Panc1 (cell line): ENCODE results near the gene TBC1D2. TPM values are rescaled to one million over a fixed set of nuclear protein-coding genes. Genes with fewer than 3 reads are reported as not detected.

Experiments used
- ATAC-seq: fragments of 200-7000 bp; cut with Tn5 transposase; 2 replicates; pipeline ENCODE4 v1.9.1; 2020; ENCODE audit warnings: mild to moderate bottlenecking, moderate library complexity
- BruUV-seq: library from RNA; stranded (reverse); fragments of 400-500 nt; replicated peaks from 2 replicates; lab custom pipeline; 2021; lab: Mats Ljungman, UMichigan
- CTCF ChIA-PET: fragments of 300-600 bp; sonication (Branson Sonifier 250); formaldehyde crosslinking; loops from one replicate; lab custom pipeline; 2022; ENCODE audit warnings: antibody characterized with exemption; lab: Charles Lee
- POLR2A ChIA-PET: fragments of 300-600 bp; sonication (Branson Sonifier 250); formaldehyde crosslinking; loops from one replicate; lab custom pipeline; 2022; ENCODE audit warnings: antibody characterized with exemption; lab: Charles Lee
- DNase-seq: peaks from one replicate; pipeline ENCODE4 v3.0.0-alpha.2; 2010; ENCODE audit warnings: low read depth, low spot score
- H3K27ac ChIP-seq: 2 replicates; pipeline ENCODE4 v1.5.1; 2011; ENCODE audit warnings: mild to moderate bottlenecking, low read length, inconsistent platforms
- H3K27me3 ChIP-seq: fragments of 200-500 bp; sonication (Bioruptor generic); 2 replicates; pipeline ENCODE4 v1.6.0; 2014; ENCODE audit warnings: low read length, inconsistent platforms; ENCODE audit not compliant: control insufficient read depth, insufficient read depth
- H3K36me3 ChIP-seq: fragments of 200-500 bp; sonication (Bioruptor generic); 2 replicates; pipeline ENCODE4 v1.5.1; 2014; ENCODE audit warnings: inconsistent platforms, mild to moderate bottlenecking, low read length, moderate library complexity; ENCODE audit not compliant: control insufficient read depth, insufficient read depth
- H3K4me1 ChIP-seq: 2 replicates; pipeline ENCODE4 v1.5.1; 2011; ENCODE audit warnings: inconsistent platforms, mild to moderate bottlenecking, low read length, moderate library complexity; ENCODE audit not compliant: control insufficient read depth, insufficient read depth
- H3K4me3 ChIP-seq, 2 experiments: 2 replicates each; pipeline ENCODE4 v1.5.1; 2011 to 2012; ENCODE audit warnings: low read depth in 2 of 2, low read length in 2 of 2, mild to moderate bottlenecking in 2 of 2, inconsistent platforms in 1 of 2, moderate library complexity in 1 of 2
- H3K9me3 ChIP-seq: fragments of 200-500 bp; sonication (Bioruptor generic); 2 replicates; pipeline ENCODE4 v1.5.1; 2014; ENCODE audit warnings: low read depth, mild to moderate bottlenecking, inconsistent platforms, low read length, moderate library complexity; ENCODE audit not compliant: control insufficient read depth, insufficient read depth
- POLR2AphosphoS5 ChIP-seq: IDR thresholded peaks from 2 replicates; pipeline ENCODE4 v1.6.1; 2012; ENCODE audit warnings: mild to moderate bottlenecking, low read depth, low read length, moderate library complexity
- SIN3A ChIP-seq: IDR thresholded peaks from 2 replicates; pipeline ENCODE4 v1.6.1; 2012; ENCODE audit warnings: low read depth, mild to moderate bottlenecking, low read length, moderate library complexity, borderline replicate concordance; ENCODE audit not compliant: insufficient read depth
- TCF7L2 ChIP-seq: IDR thresholded peaks from 2 replicates; pipeline ENCODE4 v1.6.1; 2011; ENCODE audit warnings: mild to moderate bottlenecking, low read depth, low read length, inconsistent platforms
- in situ Hi-C: cut with HindIII; loops from 2 replicates; pipeline ENCODE4 v1.10.0; 2016; ENCODE audit warnings: low sequenced_read_pairs, low pct_unique_long_range_greater_than_20kb
- intact Hi-C: fragments of 100-400 bp; cut with micrococcal nuclease; formaldehyde crosslinking; loops from one replicate; pipeline ENCODE4 v1.10.0; 2022; ENCODE audit not compliant: unreplicated experiment
- total RNA-seq: library from RNA; stranded (reverse); gene quantifications from one replicate; pipeline ENCODE4 v1.2.1, GENCODE V29; 2021; ENCODE audit not compliant: unreplicated experiment
- TF ChIP-seq, protein P1 (sequence below), 2 experiments: IDR thresholded peaks; 2 replicates each; pipeline ENCODE4 v1.6.1; 2011 to 2012; ENCODE audit warnings: low read depth in 2 of 2, control low read depth in 1 of 2, low read length in 1 of 2, mild to moderate bottlenecking in 1 of 2, moderate library complexity in 1 of 2; ENCODE audit not compliant: insufficient read depth in 1 of 2
- TF ChIP-seq, protein P2 (sequence below): fragments of 450-650 bp; IDR thresholded peaks from 2 replicates; pipeline ENCODE4 v1.5.1; 2017; ENCODE audit warnings: mild to moderate bottlenecking

The TBC1D2 gene
- total RNA-seq, 1 experiment from 2014 or later: 2.4 TPM

DNA sequence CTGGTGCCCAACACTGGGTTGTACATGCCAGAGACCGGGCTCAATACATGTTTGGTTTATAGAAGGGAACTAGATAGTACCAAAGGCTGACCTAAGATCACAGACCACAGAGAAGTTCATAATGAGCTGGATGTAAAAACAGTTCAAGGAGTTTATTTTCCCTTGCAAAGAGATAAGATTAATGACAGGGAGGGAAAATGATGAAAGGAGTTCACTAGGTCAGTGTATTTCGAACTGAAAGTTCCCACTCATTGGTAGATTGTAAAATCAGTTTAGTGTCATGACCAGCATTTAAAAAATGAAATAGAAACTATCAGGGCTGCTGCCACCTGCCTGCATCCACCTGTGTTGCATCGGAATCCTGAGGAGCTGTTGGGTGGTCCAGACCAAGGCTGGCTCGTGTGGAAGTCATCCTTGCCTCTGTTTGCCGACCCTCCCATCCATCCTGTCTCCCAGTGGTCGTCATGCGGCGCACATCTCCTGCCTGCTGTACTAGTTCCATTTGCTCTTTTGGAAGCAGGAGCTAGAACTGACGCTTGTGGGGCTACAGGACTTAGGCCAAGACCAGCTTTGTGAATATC, 21.1 kb downstream of the TBC1D2 start:
- ATAC-seq: no peak
- intact Hi-C loops (no loop called here), in situ Hi-C loops (no loop called here)
- ChIA-PET POLR2A (no interaction called here), CTCF (no interaction called here)
- TF ChIP-seq POLR2AphosphoS5: no peak
- no peak for TF ChIP-seq SIN3A
- TF ChIP-seq, protein P1, sequence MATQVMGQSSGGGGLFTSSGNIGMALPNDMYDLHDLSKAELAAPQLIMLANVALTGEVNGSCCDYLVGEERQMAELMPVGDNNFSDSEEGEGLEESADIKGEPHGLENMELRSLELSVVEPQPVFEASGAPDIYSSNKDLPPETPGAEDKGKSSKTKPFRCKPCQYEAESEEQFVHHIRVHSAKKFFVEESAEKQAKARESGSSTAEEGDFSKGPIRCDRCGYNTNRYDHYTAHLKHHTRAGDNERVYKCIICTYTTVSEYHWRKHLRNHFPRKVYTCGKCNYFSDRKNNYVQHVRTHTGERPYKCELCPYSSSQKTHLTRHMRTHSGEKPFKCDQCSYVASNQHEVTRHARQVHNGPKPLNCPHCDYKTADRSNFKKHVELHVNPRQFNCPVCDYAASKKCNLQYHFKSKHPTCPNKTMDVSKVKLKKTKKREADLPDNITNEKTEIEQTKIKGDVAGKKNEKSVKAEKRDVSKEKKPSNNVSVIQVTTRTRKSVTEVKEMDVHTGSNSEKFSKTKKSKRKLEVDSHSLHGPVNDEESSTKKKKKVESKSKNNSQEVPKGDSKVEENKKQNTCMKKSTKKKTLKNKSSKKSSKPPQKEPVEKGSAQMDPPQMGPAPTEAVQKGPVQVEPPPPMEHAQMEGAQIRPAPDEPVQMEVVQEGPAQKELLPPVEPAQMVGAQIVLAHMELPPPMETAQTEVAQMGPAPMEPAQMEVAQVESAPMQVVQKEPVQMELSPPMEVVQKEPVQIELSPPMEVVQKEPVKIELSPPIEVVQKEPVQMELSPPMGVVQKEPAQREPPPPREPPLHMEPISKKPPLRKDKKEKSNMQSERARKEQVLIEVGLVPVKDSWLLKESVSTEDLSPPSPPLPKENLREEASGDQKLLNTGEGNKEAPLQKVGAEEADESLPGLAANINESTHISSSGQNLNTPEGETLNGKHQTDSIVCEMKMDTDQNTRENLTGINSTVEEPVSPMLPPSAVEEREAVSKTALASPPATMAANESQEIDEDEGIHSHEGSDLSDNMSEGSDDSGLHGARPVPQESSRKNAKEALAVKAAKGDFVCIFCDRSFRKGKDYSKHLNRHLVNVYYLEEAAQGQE (IDR thresholded peaks at IDR 0.05; ENCODE audit: insufficient read depth in 1 of 2, low read depth in 2 of 2, low read length in 1 of 2): no peak
- TF ChIP-seq, protein P2, sequence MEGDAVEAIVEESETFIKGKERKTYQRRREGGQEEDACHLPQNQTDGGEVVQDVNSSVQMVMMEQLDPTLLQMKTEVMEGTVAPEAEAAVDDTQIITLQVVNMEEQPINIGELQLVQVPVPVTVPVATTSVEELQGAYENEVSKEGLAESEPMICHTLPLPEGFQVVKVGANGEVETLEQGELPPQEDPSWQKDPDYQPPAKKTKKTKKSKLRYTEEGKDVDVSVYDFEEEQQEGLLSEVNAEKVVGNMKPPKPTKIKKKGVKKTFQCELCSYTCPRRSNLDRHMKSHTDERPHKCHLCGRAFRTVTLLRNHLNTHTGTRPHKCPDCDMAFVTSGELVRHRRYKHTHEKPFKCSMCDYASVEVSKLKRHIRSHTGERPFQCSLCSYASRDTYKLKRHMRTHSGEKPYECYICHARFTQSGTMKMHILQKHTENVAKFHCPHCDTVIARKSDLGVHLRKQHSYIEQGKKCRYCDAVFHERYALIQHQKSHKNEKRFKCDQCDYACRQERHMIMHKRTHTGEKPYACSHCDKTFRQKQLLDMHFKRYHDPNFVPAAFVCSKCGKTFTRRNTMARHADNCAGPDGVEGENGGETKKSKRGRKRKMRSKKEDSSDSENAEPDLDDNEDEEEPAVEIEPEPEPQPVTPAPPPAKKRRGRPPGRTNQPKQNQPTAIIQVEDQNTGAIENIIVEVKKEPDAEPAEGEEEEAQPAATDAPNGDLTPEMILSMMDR: no peak
- no peak for TF ChIP-seq TCF7L2
- Histone ChIP-seq H3K4me1 (peaks cover 4% of the 10 kb centered on the region), H3K36me3 (no peaks in the 10 kb centered on the region), H3K27ac (no peak overlapping the region), H3K27me3 (no peaks in the 10 kb centered on the region), H3K4me3 (no peak overlapping the region), H3K9me3 (no peaks in the 10 kb centered on the region)
- BruUV-seq: no TSS peak
- no peak for DNase-seq

DNA sequence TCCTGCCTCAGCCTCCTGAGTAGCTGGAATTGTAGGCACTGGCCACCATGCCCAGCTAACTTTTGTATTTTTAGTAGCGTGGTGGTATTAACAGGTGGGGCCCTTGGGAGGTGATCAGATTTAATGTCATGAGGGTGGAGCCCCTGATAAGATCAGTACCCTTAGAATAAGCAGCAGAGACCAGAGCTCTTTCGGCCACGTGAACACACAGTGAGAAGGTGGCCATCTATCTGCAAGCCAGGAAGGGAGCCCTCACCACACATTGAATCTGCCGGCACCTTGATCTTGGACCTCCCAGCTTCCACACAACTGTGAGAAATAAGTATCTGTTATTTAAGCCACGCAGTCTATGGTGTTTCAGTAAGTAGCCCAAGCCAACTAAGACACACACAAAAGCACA, 22.5 kb downstream of the TBC1D2 start:
- ATAC-seq: no peak
- Histone ChIP-seq H3K36me3 (no peaks in the 10 kb centered on the region), H3K27ac (no peak overlapping the region), H3K9me3 (no peaks in the 10 kb centered on the region), H3K4me1 (peaks cover 4% of the 10 kb centered on the region), H3K27me3 (no peaks in the 10 kb centered on the region), H3K4me3 (no peak overlapping the region)
- BruUV-seq: no TSS peak
- POLR2A ChIA-PET: no interaction called here
- TF ChIP-seq TCF7L2 (no peak), SIN3A (no peak), POLR2AphosphoS5 (no peak)
- TF ChIP-seq, protein P1 (IDR thresholded peaks at IDR 0.05; ENCODE audit: insufficient read depth in 1 of 2, low read depth in 2 of 2, low read length in 1 of 2): no peak
- TF ChIP-seq, protein P2: no peak
- intact Hi-C loops (no loop called here), in situ Hi-C loops (no loop called here)
- no peak for DNase-seq
- CTCF ChIA-PET: no interaction called here
